NCI-H2081 treated with DMSO at 0.1 percent for 48 hours (cell line): ENCODE results near the gene FNBP1.

ENCODE experiments used
- DNase-seq: peaks from one replicate; lab custom pipeline; 2025; lab: John Stamatoyannopoulos, UW

FNBP1 gene

GRCh38 chr9:129889941-129890717 is 152.9 kb downstream of the FNBP1 start:
- no peak for DNase-seq

- no peak for DNase-seq
These were observed 153.7 kb downstream of the FNBP1 start for GRCh38 chr9:129889122-129889940.

- no peak for DNase-seq
These were observed 154.5 kb downstream of the FNBP1 start for GRCh38 chr9:129888293-129889121.

GRCh38 chr9:129887334-129888292 is 155.4 kb downstream of the FNBP1 start:
- no peak for DNase-seq

GRCh38 chr9:129886226-129887174 is 156.5 kb downstream of the FNBP1 start:
- no peak for DNase-seq

GRCh38 chr9:129885670-129886106 is 157.3 kb downstream of the FNBP1 start:
- no peak for DNase-seq

GRCh38 chr9:129885018-129885669 is 157.8 kb downstream of the FNBP1 start:
- no peak for DNase-seq

- DNase-seq, result peak; percentile 33
These were observed 158.6 kb downstream of the FNBP1 start for GRCh38 chr9:129884220-129885017.

- no peak for DNase-seq
These were observed 161.3 kb downstream of the FNBP1 start for GRCh38 chr9:129881547-129882324.

- no peak for DNase-seq
These were observed 162.1 kb downstream of the FNBP1 start for GRCh38 chr9:129880654-129881546.

GRCh38 chr9:129879991-129880653 is 162.9 kb downstream of the FNBP1 start:
- DNase-seq, result no peak

- DNase-seq, result no peak
These were observed 163.8 kb downstream of the FNBP1 start for GRCh38 chr9:129879103-129879699.

GRCh38 chr9:129878291-129878690 is 164.7 kb downstream of the FNBP1 start:
- DNase-seq, result no peak

- DNase-seq, result no peak
These were observed 166.2 kb downstream of the FNBP1 start for GRCh38 chr9:129876815-129877214.

- DNase-seq, result no peak
These were observed 167.1 kb downstream of the FNBP1 start for GRCh38 chr9:129875687-129876395.
